HEK293 (cell line): ENCODE measurements around the gene PLXND1.

ENCODE experiments used
- CTCF ChIA-PET: fragments of 350-600 bp; formaldehyde crosslinking; extraction: SDS; loops from one replicate; lab custom pipeline; 2021; ENCODE audit warnings: antibody characterized with exemption; lab: Yijun Ruan, JAX
- POLR2A ChIA-PET: fragments of 300-600 bp; formaldehyde crosslinking; extraction: SDS; loops from one replicate; lab custom pipeline; 2020; ENCODE audit warnings: antibody characterized with exemption, inconsistent platforms; lab: Yijun Ruan, JAX
- H3K27ac ChIP-seq: fragments of 200-500 bp; sonication (Bioruptor generic); 2 replicates; pipeline ENCODE4 v1.5.1; 2014; ENCODE audit warnings: low read depth, low read length, control low read depth, inconsistent platforms; ENCODE audit errors: extremely low read depth
- H3K36me3 ChIP-seq, 2 experiments: fragments of 200-500 bp in 1 of 2; sonication (Bioruptor generic) in 1 of 2; 1 replicate in 1 of 2; 2 replicates in 1 of 2; pipeline ENCODE4 v1.5.1; 2014 to 2017; ENCODE audit warnings: inconsistent platforms in 2 of 2, low read length in 2 of 2; ENCODE audit not compliant: control insufficient read depth in 2 of 2, insufficient read depth in 1 of 2
- H3K4me1 ChIP-seq: fragments of 200-500 bp; sonication (Bioruptor generic); 2 replicates; pipeline ENCODE4 v1.5.1; 2014; ENCODE audit warnings: mild to moderate bottlenecking, low read length, inconsistent platforms; ENCODE audit not compliant: control insufficient read depth, insufficient read depth
- H3K4me3 ChIP-seq: 2 replicates; pipeline ENCODE4 v1.5.1; 2011; ENCODE audit warnings: low read depth, mild to moderate bottlenecking, control low read depth, low read length, moderate library complexity
- H3K9me3 ChIP-seq: fragments of 200-500 bp; sonication (Bioruptor generic); 2 replicates; pipeline ENCODE4 v1.5.1; 2014; ENCODE audit warnings: low read depth, low read length, inconsistent platforms; ENCODE audit not compliant: control insufficient read depth, insufficient read depth
- ELK4 ChIP-seq: IDR thresholded peaks from 2 replicates; pipeline ENCODE4 v1.6.1; 2011; ENCODE audit warnings: mild to moderate bottlenecking, low read depth, low read length, borderline replicate concordance
- KLF1 ChIP-seq: fragments of 450-650 bp; formaldehyde crosslinking; IDR thresholded peaks from 2 replicates; pipeline ENCODE4 v1.5.1; 2016; ENCODE audit warnings: missing biosample characterization, missing genetic modification characterization
- KLF7 ChIP-seq: fragments of 450-650 bp; formaldehyde crosslinking; IDR thresholded peaks from 2 replicates; pipeline ENCODE4 v1.5.1; 2016; ENCODE audit warnings: missing biosample characterization, missing genetic modification characterization, borderline replicate concordance
- PBX3 ChIP-seq: sonication (generic); formaldehyde crosslinking; IDR thresholded peaks from 2 replicates; pipeline ENCODE4 v1.8.1; 2022; ENCODE audit warnings: mild to moderate bottlenecking, moderate library complexity, missing genetic modification reagents
- YY1 ChIP-seq: fragments of 450-650 bp; formaldehyde crosslinking; IDR thresholded peaks from 2 replicates; pipeline ENCODE4 v1.5.1; 2018; ENCODE audit warnings: missing biosample characterization, missing genetic modification characterization
- ZBTB44 ChIP-seq: fragments of 450-650 bp; IDR thresholded peaks from 2 replicates; pipeline ENCODE4 v1.5.1; 2018; ENCODE audit warnings: missing biosample characterization, mild to moderate bottlenecking, missing genetic modification characterization
- ZBTB7A ChIP-seq: fragments of 450-650 bp; formaldehyde crosslinking; IDR thresholded peaks from 2 replicates; pipeline ENCODE4 v1.5.1; 2016; ENCODE audit warnings: low read depth, missing biosample characterization, missing genetic modification characterization
- ZNF16 ChIP-seq: fragments of 450-650 bp; formaldehyde crosslinking; IDR thresholded peaks from 2 replicates; pipeline ENCODE4 v1.5.1; 2016; ENCODE audit warnings: low read depth, missing biosample characterization, missing genetic modification characterization
- ZNF175 ChIP-seq: fragments of 450-650 bp; formaldehyde crosslinking; IDR thresholded peaks from 2 replicates; pipeline ENCODE4 v1.5.1; 2016; ENCODE audit warnings: missing biosample characterization, missing genetic modification characterization
- ZNF18 ChIP-seq: fragments of 450-650 bp; formaldehyde crosslinking; IDR thresholded peaks from 2 replicates; pipeline ENCODE4 v1.5.1; 2016; ENCODE audit warnings: missing biosample characterization, missing genetic modification characterization
- ZNF324 ChIP-seq: fragments of 450-650 bp; formaldehyde crosslinking; IDR thresholded peaks from 2 replicates; pipeline ENCODE4 v1.5.1; 2016; ENCODE audit warnings: missing biosample characterization, missing genetic modification characterization
- ZNF335 ChIP-seq: fragments of 450-650 bp; formaldehyde crosslinking; conservative IDR thresholded peaks from 2 replicates; pipeline ENCODE4 v1.5.1; 2016; ENCODE audit warnings: missing biosample characterization, missing genetic modification characterization
- ZNF341 ChIP-seq: fragments of 450-650 bp; formaldehyde crosslinking; IDR thresholded peaks from 2 replicates; pipeline ENCODE4; 2016; ENCODE audit warnings: low read depth, missing biosample characterization, missing genetic modification characterization
- ZNF350 ChIP-seq: fragments of 450-650 bp; formaldehyde crosslinking; IDR thresholded peaks from 2 replicates; pipeline ENCODE4 v1.5.0; 2017; ENCODE audit warnings: missing biosample characterization, mild to moderate bottlenecking, missing genetic modification characterization
- ZNF391 ChIP-seq: fragments of 450-650 bp; formaldehyde crosslinking; IDR thresholded peaks from 2 replicates; pipeline ENCODE4 v1.5.1; 2016; ENCODE audit warnings: low read depth, missing biosample characterization, missing genetic modification characterization, borderline replicate concordance
- ZNF394 ChIP-seq: fragments of 450-650 bp; formaldehyde crosslinking; IDR thresholded peaks from 2 replicates; pipeline ENCODE4 v1.5.1; 2016; ENCODE audit warnings: missing biosample characterization, missing genetic modification characterization, mild to moderate bottlenecking, moderate library complexity, borderline replicate concordance
- ZNF398 ChIP-seq: fragments of 450-650 bp; formaldehyde crosslinking; IDR thresholded peaks from 2 replicates; pipeline ENCODE4 v1.5.1; 2017; ENCODE audit warnings: missing biosample characterization, missing genetic modification characterization
- ZNF48 ChIP-seq: fragments of 450-650 bp; formaldehyde crosslinking; IDR thresholded peaks from 2 replicates; pipeline ENCODE4 v1.5.1; 2016; ENCODE audit warnings: missing biosample characterization, missing genetic modification characterization
- ZNF530 ChIP-seq: fragments of 450-650 bp; formaldehyde crosslinking; IDR thresholded peaks from 2 replicates; pipeline ENCODE4 v1.5.1; 2016; ENCODE audit warnings: low read depth, missing biosample characterization, missing genetic modification characterization
- ZNF560 ChIP-seq: fragments of 450-650 bp; formaldehyde crosslinking; IDR thresholded peaks from 2 replicates; pipeline ENCODE4 v1.5.1; 2017; ENCODE audit warnings: missing biosample characterization, missing genetic modification characterization, borderline replicate concordance
- ZNF580 ChIP-seq: fragments of 450-650 bp; formaldehyde crosslinking; IDR thresholded peaks from 2 replicates; pipeline ENCODE4 v1.5.1; 2016; ENCODE audit warnings: missing biosample characterization, missing genetic modification characterization
- ZNF610 ChIP-seq: fragments of 450-650 bp; formaldehyde crosslinking; IDR thresholded peaks from 2 replicates; pipeline ENCODE4 v1.5.1; 2016; ENCODE audit warnings: missing biosample characterization, missing genetic modification characterization, borderline replicate concordance
- ZNF624 ChIP-seq: fragments of 450-650 bp; formaldehyde crosslinking; IDR thresholded peaks from 2 replicates; pipeline ENCODE4 v1.5.1; 2017; ENCODE audit warnings: missing biosample characterization, missing genetic modification characterization
- ZNF626 ChIP-seq: fragments of 450-650 bp; sonication (Bioruptor Pico); formaldehyde crosslinking; IDR thresholded peaks from 2 replicates; pipeline ENCODE4 v1.5.1; 2018; ENCODE audit warnings: missing biosample characterization, missing genetic modification characterization, inconsistent platforms
- ZNF830 ChIP-seq: fragments of 450-650 bp; IDR thresholded peaks from 2 replicates; pipeline ENCODE4 v1.5.0; 2018; ENCODE audit warnings: missing biosample characterization, missing genetic modification characterization, low read depth, mild to moderate bottlenecking, moderate library complexity

Gene PLXND1

GRCh38 chr3:129512595-129512994 is 93.9 kb downstream of the PLXND1 start (continued):
- TF ChIP-seq PBX3 (no peak), ZNF341 (no peak)

GRCh38 chr3:129507181-129507831 is 99.2 kb downstream of the PLXND1 start:
- peaks cover 0 to 42% of the 10 kb centered on the region in 2 experiments; a peak in 1 of 3 replicates for H3K36me3 ChIP-seq
- POLR2A ChIA-PET, result no interaction called here
- TF ChIP-seq ZNF580 (tag by site-specific recombination), result no peak
- H3K27ac ChIP-seq, result no peak overlapping the region
- H3K4me1 ChIP-seq, result no peaks in the 10 kb centered on the region
- H3K4me3 ChIP-seq, result no peak overlapping the region
- no peaks in the 10 kb centered on the region for H3K9me3 ChIP-seq
- CTCF ChIA-PET, result no interaction called here

GRCh38 chr3:129506231-129506742 is 100.2 kb downstream of the PLXND1 start:
- POLR2A ChIA-PET, result no interaction called here
- H3K9me3 ChIP-seq, result no peaks in the 10 kb centered on the region
- CTCF ChIA-PET, result interaction anchor here (0.7 kb wide), 1 partner anchor 52 kb away, joined by 3 read pairs; no protein-coding TSS in a partner anchor

GRCh38 chr3:129505341-129505740 is 101.1 kb downstream of the PLXND1 start:
- Histone ChIP-seq H3K4me1 (no peaks in the 10 kb centered on the region), H3K9me3 (no peaks in the 10 kb centered on the region), H3K27ac (no peak overlapping the region), H3K4me3 (no peak overlapping the region), H3K36me3 (peaks cover 0 to 49% of the 10 kb centered on the region in 2 experiments; a peak in 1 of 3 replicates)
- TF ChIP-seq ZNF175 (tag by site-specific recombination) (no peak), ZNF394 (no peak), ZBTB44 (tag by site-specific recombination) (no peak), ZNF18 (tag by site-specific recombination) (no peak), ZNF560 (no peak), YY1 (no peak), ZNF610 (no peak), ZNF624 (tag by site-specific recombination) (no peak), ZNF398 (tag by site-specific recombination) (no peak), ZNF16 (tag by site-specific recombination) (no peak), ZNF48 (tag by site-specific recombination) (no peak), ZNF830 (no peak), ZNF350 (tag by site-specific recombination) (no peak)
- CTCF ChIA-PET, result no interaction called here
- POLR2A ChIA-PET, result no interaction called here

More at GRCh38 chr3:129506231-129506742, 100.2 kb downstream of the PLXND1 start:
- no peak overlapping the region for H3K27ac ChIP-seq
- H3K4me3 ChIP-seq, result no peak overlapping the region
- TF ChIP-seq ZNF391 (tag by site-specific recombination), result no peak
- TF ChIP-seq KLF7 (tag by site-specific recombination), result no peak
- TF ChIP-seq ZNF626 (tag by site-specific recombination), result no peak
- TF ChIP-seq ELK4, result no peak
- TF ChIP-seq KLF1 (tag by site-specific recombination), result no peak
- no peak for TF ChIP-seq ZNF530
- TF ChIP-seq ZNF324 (tag by site-specific recombination), result no peak
- TF ChIP-seq ZNF335 (tag by site-specific recombination), result no peak
- no peak for TF ChIP-seq ZBTB7A (tag by site-specific recombination)
- H3K36me3 ChIP-seq, result peaks cover 0 to 42% of the 10 kb centered on the region in 2 experiments; a peak in 1 of 3 replicates
- H3K4me1 ChIP-seq, result no peaks in the 10 kb centered on the region
